Fibroblast of the aortic adventitia (primary cell): ENCODE results near the gene DTHD1. TPM values are rescaled to one million over a fixed set of nuclear protein-coding genes. Genes with fewer than 3 reads are reported as not detected.

Source experiments
- DNase-seq: peaks from one replicate; pipeline ENCODE4 v3.0.0-alpha.2; 2010; ENCODE audit warnings: low read depth
- H3K4me3 ChIP-seq: 2 replicates; pipeline ENCODE4 v1.5.1; 2011; ENCODE audit warnings: low read depth, mild to moderate bottlenecking, control low read depth, low read length, moderate library complexity
- total RNA-seq: library from RNA; depleted of rRNA; stranded (reverse); fragments of >200 nt; gene quantifications from 2 replicates; pipeline ENCODE4 v1.2.3, GENCODE V29; 2012; ENCODE audit warnings: low replicate concordance
- TF ChIP-seq, protein P1 (sequence below): IDR thresholded peaks from 2 replicates; pipeline ENCODE4 v1.5.1; 2011; ENCODE audit warnings: mild to moderate bottlenecking, low read length, control low read depth, inconsistent platforms; ENCODE audit not compliant: insufficient read depth

Gene DTHD1
- total RNA-seq, 1 donor, result not detected

DNA sequence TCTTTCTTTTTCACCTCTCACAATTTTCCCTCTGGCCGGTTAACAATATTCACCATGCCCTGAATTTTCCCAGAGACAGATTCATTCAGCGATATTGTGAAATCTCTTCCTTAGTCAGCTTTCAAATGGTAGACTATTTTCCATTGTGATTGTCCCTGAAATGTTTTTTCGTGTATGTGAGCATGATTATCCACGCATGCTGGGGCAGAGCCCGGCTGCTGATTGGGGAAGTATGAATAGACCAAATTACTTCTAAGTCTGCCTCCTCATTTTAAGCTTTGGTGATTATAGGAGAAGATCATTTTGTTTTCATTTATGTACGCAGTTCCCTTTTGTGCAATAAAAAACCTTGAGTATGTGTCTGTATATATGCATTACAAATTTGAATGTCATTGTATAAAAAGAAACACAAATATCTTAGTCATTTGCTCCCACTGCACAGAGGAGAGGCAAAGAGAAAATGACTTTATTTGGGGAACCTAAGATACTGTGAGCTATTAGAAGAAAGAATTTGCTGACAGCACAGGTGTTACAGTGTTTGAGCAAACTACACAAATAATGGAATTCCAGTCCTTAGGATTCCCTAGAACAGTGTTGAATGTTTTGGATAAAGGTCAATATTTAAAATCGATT, 11.3 kb downstream of the DTHD1 start:
- TF ChIP-seq, protein P1, sequence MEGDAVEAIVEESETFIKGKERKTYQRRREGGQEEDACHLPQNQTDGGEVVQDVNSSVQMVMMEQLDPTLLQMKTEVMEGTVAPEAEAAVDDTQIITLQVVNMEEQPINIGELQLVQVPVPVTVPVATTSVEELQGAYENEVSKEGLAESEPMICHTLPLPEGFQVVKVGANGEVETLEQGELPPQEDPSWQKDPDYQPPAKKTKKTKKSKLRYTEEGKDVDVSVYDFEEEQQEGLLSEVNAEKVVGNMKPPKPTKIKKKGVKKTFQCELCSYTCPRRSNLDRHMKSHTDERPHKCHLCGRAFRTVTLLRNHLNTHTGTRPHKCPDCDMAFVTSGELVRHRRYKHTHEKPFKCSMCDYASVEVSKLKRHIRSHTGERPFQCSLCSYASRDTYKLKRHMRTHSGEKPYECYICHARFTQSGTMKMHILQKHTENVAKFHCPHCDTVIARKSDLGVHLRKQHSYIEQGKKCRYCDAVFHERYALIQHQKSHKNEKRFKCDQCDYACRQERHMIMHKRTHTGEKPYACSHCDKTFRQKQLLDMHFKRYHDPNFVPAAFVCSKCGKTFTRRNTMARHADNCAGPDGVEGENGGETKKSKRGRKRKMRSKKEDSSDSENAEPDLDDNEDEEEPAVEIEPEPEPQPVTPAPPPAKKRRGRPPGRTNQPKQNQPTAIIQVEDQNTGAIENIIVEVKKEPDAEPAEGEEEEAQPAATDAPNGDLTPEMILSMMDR, result no peak
- H3K4me3 ChIP-seq, result no peak overlapping the region
- DNase-seq, result no peak

DNA sequence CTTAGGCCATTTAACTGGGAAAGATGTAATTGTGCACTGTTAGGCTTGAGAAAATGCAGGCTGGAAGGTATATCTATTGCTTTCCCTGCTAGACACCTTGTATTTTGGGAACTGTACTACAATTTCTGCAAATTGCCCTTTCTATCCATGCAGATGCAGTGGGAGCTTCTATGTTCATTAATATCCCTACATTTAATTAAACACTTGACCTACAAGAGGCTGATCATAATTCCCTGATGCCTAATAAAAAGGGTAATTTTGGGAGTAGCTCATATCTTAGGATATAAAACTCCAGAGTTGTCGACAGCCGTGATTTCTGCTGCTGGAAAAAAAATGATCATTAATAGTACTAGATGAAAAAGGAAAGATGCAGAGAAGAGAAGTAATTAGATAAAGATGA, 19.7 kb downstream of the DTHD1 start:
- DNase-seq, result no peak
- TF ChIP-seq, protein P1, result no peak
- no peak overlapping the region for H3K4me3 ChIP-seq

DNA sequence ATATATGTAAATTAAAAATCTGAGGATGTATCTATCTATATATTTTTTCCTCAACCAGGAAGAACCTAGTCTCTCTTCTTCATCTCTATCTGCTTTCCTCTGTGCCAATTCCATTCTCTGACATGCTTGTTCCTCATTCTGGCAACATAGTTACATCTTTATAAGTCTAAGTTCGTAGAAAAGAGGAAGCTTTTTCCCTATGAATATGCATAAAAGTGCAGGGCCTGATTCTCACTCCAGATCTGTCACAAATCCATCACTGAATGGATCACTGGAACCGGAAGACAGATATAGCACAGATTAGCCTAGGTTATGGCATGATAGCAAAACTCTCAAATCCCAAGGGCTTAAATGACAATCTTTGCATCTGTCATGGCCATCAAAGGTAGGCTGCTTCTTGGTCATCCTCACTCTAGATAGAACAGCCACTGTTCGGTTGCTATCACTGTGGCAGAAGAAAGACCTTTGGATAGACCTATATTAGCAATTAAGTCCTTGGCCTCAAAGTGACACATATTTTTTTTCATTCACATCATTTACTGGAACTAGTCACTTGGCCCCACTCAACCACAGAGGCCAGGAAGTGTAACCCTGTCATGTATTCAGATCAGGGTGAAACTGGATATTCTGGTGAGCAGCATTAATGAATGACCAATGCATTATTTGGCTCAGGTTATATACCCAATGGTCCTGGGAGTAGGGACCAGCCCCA, 22.2 kb downstream of the DTHD1 start:
- no peak for DNase-seq
- TF ChIP-seq, protein P1, result no peak
- H3K4me3 ChIP-seq, result no peak overlapping the region

DNA sequence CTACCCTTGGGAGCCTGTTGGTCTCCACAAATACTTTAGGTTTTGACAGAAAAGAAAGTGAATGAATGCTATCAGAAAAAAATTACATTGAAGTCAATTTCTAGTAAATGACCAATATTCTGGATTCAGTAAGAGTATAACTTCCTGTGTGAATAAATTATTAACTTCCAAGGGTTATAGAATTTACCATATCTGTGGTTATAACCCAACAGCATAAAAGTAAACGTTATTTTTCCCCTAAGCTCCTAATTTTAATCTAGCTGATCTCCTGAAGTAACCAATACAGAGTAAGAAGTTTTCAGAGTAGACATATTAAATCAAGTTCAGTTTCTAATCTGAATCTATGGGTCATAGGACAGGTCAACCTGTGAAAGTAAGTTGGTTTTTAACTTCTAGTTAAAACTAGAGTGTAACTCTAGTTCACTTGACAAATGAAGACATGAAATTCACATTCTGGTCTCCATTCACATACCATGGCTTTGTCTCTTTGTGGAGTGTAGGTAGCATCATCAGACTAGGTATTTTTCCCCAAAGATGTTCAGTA, 22.8 kb downstream of the DTHD1 start:
- no peak for DNase-seq
- TF ChIP-seq, protein P1, result no peak
- H3K4me3 ChIP-seq, result no peak overlapping the region

DNA sequence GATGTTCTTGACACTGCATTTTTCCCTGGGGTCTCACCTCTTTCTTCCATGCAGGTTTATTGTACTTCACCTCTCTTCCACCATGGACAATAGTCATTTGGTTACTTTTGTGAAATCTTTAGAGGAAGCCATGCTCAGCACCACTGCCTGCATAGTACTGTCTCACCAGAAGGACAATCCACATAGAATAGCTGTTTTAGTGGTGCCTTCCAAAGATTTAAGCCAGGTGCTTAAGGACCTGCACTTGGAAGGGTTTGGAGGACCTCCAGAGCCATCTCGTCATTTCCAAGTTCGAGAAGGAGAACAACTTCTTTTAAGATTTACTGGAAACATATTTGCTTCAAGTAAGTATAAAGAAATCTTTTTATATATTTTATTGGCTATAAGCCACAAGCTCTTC, 26.7 kb downstream of the DTHD1 start:
- TF ChIP-seq, protein P1, result no peak

DNA sequence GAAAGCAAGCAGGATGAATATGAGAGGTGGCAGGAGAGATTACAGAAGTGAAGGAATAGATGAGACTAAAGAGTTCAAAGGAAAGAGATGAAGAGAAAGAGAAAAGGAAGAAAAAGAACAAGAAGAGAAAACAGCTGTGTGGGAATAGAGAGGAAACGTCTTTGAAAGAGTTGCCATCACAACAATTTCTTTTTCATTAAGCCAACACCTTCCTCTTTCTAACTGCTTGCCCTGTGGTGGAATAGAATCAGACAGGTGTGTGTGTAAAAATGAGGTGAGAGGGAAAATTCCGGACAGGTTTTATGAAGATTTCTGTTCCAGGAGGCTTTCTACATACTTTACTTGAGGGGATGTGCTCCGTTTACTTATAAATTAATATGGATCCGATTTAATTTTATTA, 28.8 kb downstream of the DTHD1 start:
- DNase-seq, result no peak
- TF ChIP-seq, protein P1, result no peak
- no peak overlapping the region for H3K4me3 ChIP-seq

More for the DNA sequence above, 26.7 kb downstream of the DTHD1 start:
- no peak for DNase-seq
- H3K4me3 ChIP-seq, result no peak overlapping the region
